Activated CD4-positive, alpha-beta memory T cell treated with anti-CD3 and anti-CD28 coated beads, Interleukin-2, amount 10 ng/mL, durations not matched to agents 7 days and 5 days (primary cell): ENCODE measurements around the gene GAN. TPM values are rescaled to one million over a fixed set of nuclear protein-coding genes. Genes with fewer than 3 reads are reported as not detected.

Experiments
- CTCF ChIA-PET: fragments of 350-600 bp; sonication (Branson Sonifier 250); formaldehyde crosslinking; loops from one replicate; lab custom pipeline; 2021; ENCODE audit warnings: antibody characterized with exemption, inconsistent platforms; lab: Charles Lee
- POLR2A ChIA-PET: fragments of 350-600 bp; sonication (Branson Sonifier 250); formaldehyde crosslinking; loops from one replicate; lab custom pipeline; 2021; ENCODE audit warnings: antibody characterized with exemption; lab: Charles Lee
- DNase-seq: peaks from one replicate; pipeline ENCODE4 v3.0.0-alpha.2; 2020
- H3K27ac Mint-ChIP-seq: one replicate; pipeline ENCODE4 v1.8.0; 2021; ENCODE audit warnings: mild to moderate bottlenecking, mixed read lengths
- H3K27me3 Mint-ChIP-seq: one replicate; pipeline ENCODE4 v1.8.0; 2021; ENCODE audit warnings: mixed read lengths
- H3K36me3 Mint-ChIP-seq: one replicate; pipeline ENCODE4 v1.8.0; 2021; ENCODE audit warnings: low read depth, mixed read lengths
- H3K4me1 Mint-ChIP-seq: one replicate; pipeline ENCODE4 v1.8.0; 2021; ENCODE audit warnings: mixed read lengths
- H3K4me3 Mint-ChIP-seq: one replicate; pipeline ENCODE4 v1.8.0; 2021; ENCODE audit warnings: mild to moderate bottlenecking, mixed read lengths
- H3K9me3 Mint-ChIP-seq: one replicate; pipeline ENCODE4 v1.8.0; 2021; ENCODE audit warnings: mixed read lengths
- total RNA-seq, 2 experiments: library from RNA; stranded (reverse); gene quantifications; one replicate each; pipeline ENCODE4 v1.2.3, GENCODE V29; 2021

Gene GAN
- total RNA-seq, 2 experiments from 2014 or later, result 8.4 to 8.9 TPM

- ChIA-PET CTCF (no interaction called here), POLR2A (no interaction called here)
- H3K27ac Mint-ChIP-seq, result no peak overlapping the region
- peaks cover 1% of the 10 kb centered on the region for H3K27me3 Mint-ChIP-seq
- no peak overlapping the region for H3K4me3 Mint-ChIP-seq
- no peaks in the 10 kb centered on the region for H3K4me1 Mint-ChIP-seq
- H3K36me3 Mint-ChIP-seq, result no peaks in the 10 kb centered on the region
- no peak for DNase-seq
- H3K9me3 Mint-ChIP-seq, result no peaks in the 10 kb centered on the region
Measured at GRCh38 chr16:81280393-81280792, 34.4 kb upstream of the GAN start.

- Mint-ChIP-seq H3K27me3 (peaks cover 1% of the 10 kb centered on the region), H3K4me1 (no peaks in the 10 kb centered on the region), H3K4me3 (no peak overlapping the region), H3K27ac (no peak overlapping the region), H3K36me3 (no peaks in the 10 kb centered on the region), H3K9me3 (no peaks in the 10 kb centered on the region)
- DNase-seq, result no peak
- POLR2A ChIA-PET, result no interaction called here
- CTCF ChIA-PET, result no interaction called here
Measured at GRCh38 chr16:81283044-81283443, 31.7 kb upstream of the GAN start.

GRCh38 chr16:81284995-81285600, 29.7 kb upstream of the GAN start:
- Mint-ChIP-seq H3K36me3 (no peaks in the 10 kb centered on the region), H3K27ac (no peak overlapping the region), H3K4me1 (no peaks in the 10 kb centered on the region), H3K4me3 (no peak overlapping the region), H3K9me3 (no peaks in the 10 kb centered on the region), H3K27me3 (peaks cover 1% of the 10 kb centered on the region)
- no peak for DNase-seq
- CTCF ChIA-PET, result interaction anchor here (1.0 to 1.3 kb wide), 2 partner anchors 24 to 249 kb away, joined by 3 to 6 read pairs; partner anchors contain the start of gene ATMIN
- POLR2A ChIA-PET, result interaction anchor here (0.8 kb wide), 1 partner anchor 92 kb away, joined by 3 read pairs; no protein-coding TSS in a partner anchor

- Mint-ChIP-seq H3K36me3 (no peaks in the 10 kb centered on the region), H3K27ac (no peak overlapping the region), H3K4me3 (no peak overlapping the region), H3K27me3 (no peaks in the 10 kb centered on the region), H3K4me1 (no peaks in the 10 kb centered on the region), H3K9me3 (no peaks in the 10 kb centered on the region)
- CTCF ChIA-PET, result no interaction called here
- no peak for DNase-seq
- POLR2A ChIA-PET, result no interaction called here
Measured at GRCh38 chr16:81286190-81286589, 28.6 kb upstream of the GAN start.

GRCh38 chr16:81291117-81291516, 23.6 kb upstream of the GAN start:
- no peak overlapping the region for H3K4me3 Mint-ChIP-seq
- POLR2A ChIA-PET, result no interaction called here
- CTCF ChIA-PET, result no interaction called here

GRCh38 chr16:81292936-81293335, 21.8 kb upstream of the GAN start:
- Mint-ChIP-seq H3K36me3 (no peaks in the 10 kb centered on the region), H3K4me3 (no peak overlapping the region), H3K9me3 (no peaks in the 10 kb centered on the region), H3K27ac (no peak overlapping the region), H3K27me3 (peaks cover 12% of the 10 kb centered on the region), H3K4me1 (no peaks in the 10 kb centered on the region)
- ChIA-PET CTCF (no interaction called here), POLR2A (no interaction called here)
- DNase-seq, result no peak

More at GRCh38 chr16:81291117-81291516, 23.6 kb upstream of the GAN start:
- DNase-seq, result no peak
- no peak overlapping the region for H3K27ac Mint-ChIP-seq
- no peaks in the 10 kb centered on the region for H3K36me3 Mint-ChIP-seq
- H3K4me1 Mint-ChIP-seq, result no peaks in the 10 kb centered on the region
- no peaks in the 10 kb centered on the region for H3K9me3 Mint-ChIP-seq
- H3K27me3 Mint-ChIP-seq, result peaks cover 12% of the 10 kb centered on the region

GRCh38 chr16:81293909-81294802, 20.6 kb upstream of the GAN start:
- no peak overlapping the region for H3K27ac Mint-ChIP-seq
- no peak for DNase-seq
- POLR2A ChIA-PET, result no interaction called here
- H3K9me3 Mint-ChIP-seq, result no peaks in the 10 kb centered on the region
- H3K4me3 Mint-ChIP-seq, result no peak overlapping the region
- H3K36me3 Mint-ChIP-seq, result no peaks in the 10 kb centered on the region
- H3K4me1 Mint-ChIP-seq, result no peaks in the 10 kb centered on the region
- H3K27me3 Mint-ChIP-seq, result peaks cover 12% of the 10 kb centered on the region
- CTCF ChIA-PET, result no interaction called here

- Mint-ChIP-seq H3K27me3 (peaks cover 14% of the 10 kb centered on the region), H3K4me1 (no peaks in the 10 kb centered on the region), H3K4me3 (no peak overlapping the region), H3K36me3 (no peaks in the 10 kb centered on the region), H3K9me3 (no peaks in the 10 kb centered on the region), H3K27ac (no peak overlapping the region)
- CTCF ChIA-PET, result interaction anchor here (0.8 kb wide), 1 partner anchor 35 kb away, joined by 3 read pairs; no protein-coding TSS in a partner anchor
- no peak for DNase-seq
- POLR2A ChIA-PET, result no interaction called here
Measured at GRCh38 chr16:81296631-81297030, 18.1 kb upstream of the GAN start.

GRCh38 chr16:81307770-81308169, 7.0 kb upstream of the GAN start:
- CTCF ChIA-PET, result interaction anchor here (0.6 to 1.5 kb wide), 3 partner anchors 50 to 1762 kb away, joined by 3 to 8 read pairs (median 3); partner anchors contain the start of gene ATMIN
- Mint-ChIP-seq H3K27me3 (no peaks in the 10 kb centered on the region), H3K36me3 (no peaks in the 10 kb centered on the region), H3K27ac (no peak overlapping the region), H3K9me3 (no peaks in the 10 kb centered on the region), H3K4me3 (no peak overlapping the region), H3K4me1 (peaks cover 7% of the 10 kb centered on the region)
- DNase-seq, result no peak
- POLR2A ChIA-PET, result no interaction called here

GRCh38 chr16:81310045-81310644, 4.6 kb upstream of the GAN start:
- Mint-ChIP-seq H3K27ac (no peak overlapping the region), H3K36me3 (peaks cover 5% of the 10 kb centered on the region), H3K4me1 (peaks cover 26% of the 10 kb centered on the region), H3K27me3 (no peaks in the 10 kb centered on the region), H3K9me3 (no peaks in the 10 kb centered on the region), H3K4me3 (no peak overlapping the region)
- ChIA-PET CTCF (interaction anchor here (0.9 kb wide), 1 partner anchor 49 kb away, joined by 4 read pairs; no protein-coding TSS in a partner anchor), POLR2A (interaction anchor here (0.7 kb wide), 1 partner anchor 14 kb away, joined by 3 read pairs; no protein-coding TSS in a partner anchor)
- DNase-seq, result no peak

GRCh38 chr16:81311762-81312161, 3.0 kb upstream of the GAN start:
- POLR2A ChIA-PET, result no interaction called here
- Mint-ChIP-seq H3K4me3 (no peak overlapping the region), H3K9me3 (no peaks in the 10 kb centered on the region), H3K36me3 (peaks cover 5% of the 10 kb centered on the region), H3K4me1 (peaks cover 37% of the 10 kb centered on the region), H3K27me3 (no peaks in the 10 kb centered on the region), H3K27ac (no peak overlapping the region)
- DNase-seq, result no peak
- CTCF ChIA-PET, result no interaction called here

- ChIA-PET POLR2A (interaction anchor here (0.6 to 1.5 kb wide), 12 partner anchors 47 to 480 kb away, joined by 3 to 10 read pairs (median 4); partner anchors contain the start of genes ATMIN, C16orf46, CENPN and CMC2), CTCF (interaction anchor here (0.5 to 1.5 kb wide), 6 partner anchors 13 to 278 kb away, joined by 3 to 4 read pairs (median 4); partner anchors contain the start of genes ATMIN and C16orf46)
- Mint-ChIP-seq H3K4me1 (peaks cover 45% of the 10 kb centered on the region), H3K36me3 (peaks cover 5% of the 10 kb centered on the region), H3K9me3 (no peaks in the 10 kb centered on the region), H3K27ac (peak overlapping the region; percentile 76), H3K27me3 (no peaks in the 10 kb centered on the region), H3K4me3 (peak overlapping the region; percentile 84)
- DNase-seq, result peak; percentile 18
Measured at GRCh38 chr16:81313701-81314602, 810 bp upstream of the GAN start.
